PFSK-1 (cell line): Measurements from ENCODE around the gene JAGN1.

Experiments
- FOXP2 ChIP-seq: optimal IDR thresholded peaks from 2 replicates; pipeline ENCODE3; 2011; ENCODE audit warnings: borderline replicate concordance, control low read depth, inconsistent platforms; ENCODE audit not compliant: insufficient read depth; ENCODE audit errors: extremely low read length, extremely low read depth
- POLR2AphosphoS5 ChIP-seq: IDR thresholded peaks from 2 replicates; pipeline ENCODE4 v1.6.1; 2012; ENCODE audit warnings: low read depth, mild to moderate bottlenecking, control low read depth, low read length, moderate library complexity
- REST ChIP-seq, 2 experiments: IDR thresholded peaks; 2 replicates each; pipeline versions ENCODE4 v1.6.1 to v1.8.0; 2011 to 2012; ENCODE audit warnings: low read depth in 2 of 2, low read length in 2 of 2, control low read depth in 1 of 2, inconsistent platforms in 1 of 2, mild to moderate bottlenecking in 1 of 2, moderate library complexity in 1 of 2; ENCODE audit not compliant: insufficient read depth in 1 of 2
- SIN3A ChIP-seq: IDR thresholded peaks from 2 replicates; pipeline ENCODE4 v1.6.1; 2012; ENCODE audit warnings: mild to moderate bottlenecking, low read length, moderate library complexity, borderline replicate concordance; ENCODE audit not compliant: insufficient read depth
- TAF1 ChIP-seq: IDR thresholded peaks from 2 replicates; pipeline ENCODE4 v1.6.1; 2012; ENCODE audit warnings: low read length, control low read depth, borderline replicate concordance; ENCODE audit not compliant: insufficient read depth

- TF ChIP-seq POLR2AphosphoS5 (no peak), REST (IDR thresholded peaks at IDR 0.05; ENCODE audit: insufficient read depth in 1 of 2, low read depth in 2 of 2, low read length in 2 of 2) (no peak), TAF1 (no peak), SIN3A (no peak), FOXP2 (no peak)
These were observed 42.1 kb downstream of the JAGN1 start for GRCh38 chr3:9932535-9932842.
